RPMI8226 (cell line): ENCODE measurements around the gene RPL5.

Experiments
- DNase-seq: peaks from one replicate; pipeline ENCODE4 v3.0.0-alpha.2; 2015

RPL5 gene

DNA sequence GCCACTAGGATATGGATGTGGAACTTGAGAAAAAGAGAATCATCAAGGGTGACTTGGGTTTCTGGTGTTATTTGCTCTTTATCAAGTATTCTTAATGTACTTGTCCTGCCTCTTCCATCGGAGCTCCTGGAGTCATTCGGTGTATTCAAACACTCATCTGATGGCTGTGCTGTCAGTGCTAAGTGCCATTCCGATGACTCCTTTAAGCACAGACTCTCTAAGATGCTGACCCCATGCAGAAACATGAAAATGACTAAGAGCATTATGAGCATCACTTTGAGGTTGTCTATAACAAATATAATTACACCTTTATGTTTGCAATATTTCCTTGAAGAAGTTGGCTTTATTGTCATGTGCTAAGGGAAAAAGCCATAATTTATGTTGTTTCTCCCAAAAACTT is 11.3 kb upstream of the RPL5 start:
- DNase-seq, result no peak

DNA sequence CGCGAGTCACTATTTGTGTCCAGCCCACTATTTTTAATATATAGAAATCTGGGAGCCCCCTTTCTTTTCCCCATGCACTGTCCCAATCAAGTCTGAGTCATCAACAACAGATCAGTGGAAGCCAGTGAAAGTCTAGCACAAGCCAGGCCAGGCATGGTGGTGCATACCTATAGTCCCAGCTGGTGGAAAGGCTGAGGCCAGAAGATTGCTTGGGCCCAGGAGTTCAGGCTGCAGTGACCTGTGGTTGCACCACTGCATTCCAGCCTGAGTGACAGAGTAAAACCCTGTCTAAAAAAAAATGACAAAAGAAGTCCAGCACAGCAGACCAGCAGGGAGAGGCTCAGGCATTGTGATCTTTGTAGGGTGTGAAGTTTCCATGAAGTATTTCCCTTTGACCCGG is 9.0 kb upstream of the RPL5 start:
- no peak for DNase-seq

DNA sequence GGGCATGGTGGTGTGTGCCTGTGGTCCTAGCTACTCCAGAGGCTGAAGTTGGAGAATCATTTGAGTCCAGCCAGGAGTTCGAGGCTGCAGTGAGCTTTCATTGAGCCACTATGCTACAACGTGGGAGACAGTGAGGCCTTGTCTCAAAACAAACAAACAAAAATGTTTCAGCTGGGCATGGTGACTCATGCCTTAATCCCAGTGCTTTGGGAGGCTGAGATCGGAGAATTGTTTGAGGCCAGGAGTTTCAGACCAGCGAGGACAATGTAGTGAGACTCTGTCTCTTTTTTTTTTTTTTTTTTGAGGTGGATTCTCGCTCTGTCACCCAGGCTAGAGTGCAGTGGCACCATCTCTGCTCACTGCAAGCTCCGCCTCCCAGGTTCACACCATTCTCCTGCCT is 5.0 kb upstream of the RPL5 start:
- no peak for DNase-seq

DNA sequence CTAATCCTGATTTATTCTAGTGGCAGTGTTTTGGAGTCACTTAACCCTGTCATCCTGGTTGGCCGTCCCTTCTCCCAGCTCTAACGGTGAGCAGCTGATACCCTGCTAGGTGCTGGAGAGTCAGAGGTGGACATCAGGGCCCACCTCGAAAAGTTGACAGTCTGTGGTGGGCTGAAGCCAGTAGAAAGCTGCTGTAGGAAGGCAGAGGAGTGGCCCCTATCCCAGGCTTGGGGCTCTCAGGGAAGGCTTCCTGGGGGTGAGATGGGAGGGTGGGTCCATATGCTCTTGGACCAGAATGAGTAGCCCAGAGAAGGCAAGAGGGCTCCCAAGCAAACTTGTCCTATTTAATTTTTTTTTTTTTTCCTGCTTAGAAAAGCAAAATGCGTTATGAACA is 475 bp upstream of the RPL5 start:
- no peak for DNase-seq

DNA sequence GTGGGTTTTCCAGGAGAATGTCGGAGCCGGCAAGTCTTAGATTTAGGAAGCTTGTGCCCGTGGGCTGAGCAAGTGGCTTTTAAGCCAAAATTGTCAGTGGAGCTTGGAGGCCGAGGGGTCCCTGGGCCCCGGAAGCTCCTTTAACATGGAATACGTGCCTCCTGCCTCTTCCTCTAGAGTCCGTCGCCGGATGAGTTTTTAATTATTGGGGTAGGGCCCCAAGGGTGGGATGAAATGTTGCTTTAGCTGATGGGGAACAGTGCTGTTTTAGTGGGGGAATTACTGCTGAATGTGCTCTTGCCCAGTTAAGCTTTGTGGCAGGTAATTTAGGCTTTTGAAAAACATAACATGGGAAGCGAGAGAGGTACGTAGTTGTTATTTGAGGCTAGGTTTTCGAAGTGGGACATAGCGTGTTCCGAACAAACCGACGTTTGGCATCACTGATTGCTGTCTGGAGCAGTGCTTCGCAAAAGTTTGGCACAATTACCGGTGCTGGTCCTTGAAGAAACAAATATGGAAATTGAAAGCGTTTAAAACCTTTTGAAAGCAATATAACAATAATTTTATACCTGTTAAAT is 786 bp downstream of the RPL5 start:
- no peak for DNase-seq

DNA sequence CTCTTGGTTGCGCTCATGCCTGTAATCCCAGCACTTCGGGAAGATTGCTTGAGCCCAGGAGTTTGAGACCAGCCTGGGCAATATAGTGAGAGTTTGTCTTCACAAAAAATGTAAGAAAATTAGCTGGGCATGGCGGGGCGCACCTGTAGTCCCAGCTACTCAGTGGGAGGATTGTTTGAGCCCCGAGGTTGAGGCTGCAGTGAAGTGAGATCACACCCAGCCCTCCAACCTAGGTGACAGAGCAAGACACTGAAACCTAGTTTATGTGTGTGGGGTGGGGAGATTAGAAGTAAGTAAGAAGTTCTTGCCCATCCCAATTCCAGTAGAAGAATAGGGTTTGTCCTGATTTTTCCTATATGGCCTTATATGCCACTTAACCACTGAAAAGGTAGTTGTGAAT is 2.0 kb downstream of the RPL5 start:
- DNase-seq, result no peak

DNA sequence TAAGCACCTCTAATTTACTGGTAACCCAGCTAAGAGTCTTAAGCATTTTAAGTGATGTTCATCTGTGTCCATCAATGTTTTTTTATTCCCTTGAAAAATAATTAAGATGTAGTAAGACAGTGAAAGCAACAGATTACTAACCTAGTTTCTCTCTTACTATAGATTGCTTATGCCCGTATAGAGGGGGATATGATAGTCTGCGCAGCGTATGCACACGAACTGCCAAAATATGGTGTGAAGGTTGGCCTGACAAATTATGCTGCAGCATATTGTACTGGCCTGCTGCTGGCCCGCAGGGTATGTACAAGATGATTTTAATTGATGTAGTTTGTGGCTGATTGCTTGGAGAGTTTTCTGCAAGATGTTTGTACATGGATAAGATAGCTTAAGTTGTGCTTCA is 2.8 kb downstream of the RPL5 start:
- DNase-seq, result no peak

DNA sequence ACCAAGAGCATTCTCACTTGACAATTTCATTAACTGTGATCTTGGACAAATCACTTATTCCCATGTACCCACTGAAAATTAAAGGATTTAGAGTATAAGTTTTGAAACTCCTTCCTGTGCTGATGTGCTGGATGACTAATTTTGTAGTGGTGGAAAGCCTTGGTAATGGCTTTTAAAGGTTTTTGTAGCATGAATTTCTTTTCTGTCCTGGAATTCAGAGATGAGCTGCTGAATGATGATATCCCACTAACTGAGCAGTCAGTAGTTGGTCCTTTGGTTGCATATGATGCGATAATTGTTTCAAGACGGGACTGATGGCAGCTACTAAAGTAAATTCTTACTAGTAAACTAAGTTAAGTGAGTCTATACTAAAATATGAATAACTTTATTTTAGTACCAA is 5.2 kb downstream of the RPL5 start:
- DNase-seq, result no peak

DNA sequence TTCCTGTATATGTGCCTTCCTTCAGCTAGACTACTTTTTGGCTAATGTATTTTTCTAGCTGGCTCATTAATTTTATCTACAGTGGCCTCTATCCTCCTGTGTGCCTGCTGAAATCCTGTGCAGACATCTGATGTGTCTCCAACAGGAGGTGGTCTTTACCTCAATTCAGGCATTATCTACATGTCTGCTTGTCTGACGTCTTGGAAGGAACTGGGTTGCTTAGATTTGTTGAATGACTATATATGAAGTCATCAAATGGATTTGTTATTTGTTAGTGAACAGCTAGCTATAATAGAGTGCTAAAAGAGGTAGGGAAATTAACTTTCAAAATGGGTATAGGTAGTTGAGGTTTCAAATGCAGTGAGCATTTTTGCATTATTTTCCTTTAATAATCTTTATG is 6.7 kb downstream of the RPL5 start:
- DNase-seq, result no peak

DNA sequence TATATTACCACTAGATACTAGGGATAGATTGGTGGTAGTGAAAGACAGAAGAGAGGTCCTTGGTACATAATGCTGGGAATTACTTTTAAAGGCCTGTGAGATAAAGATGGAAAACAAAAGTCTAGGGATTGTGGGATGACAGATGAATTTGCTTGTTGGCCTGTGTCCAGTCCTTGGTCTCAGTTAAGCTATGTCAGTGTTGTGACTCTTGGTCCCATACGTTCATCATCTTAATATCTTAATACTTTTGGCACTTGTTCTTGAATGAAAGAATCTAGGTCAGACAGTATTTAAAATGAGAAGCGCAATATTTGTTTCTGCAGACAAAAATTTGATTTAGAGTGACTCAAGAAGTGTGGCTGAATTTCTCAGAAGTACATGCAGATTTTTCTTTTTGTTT is 7.6 kb downstream of the RPL5 start:
- no peak for DNase-seq

DNA sequence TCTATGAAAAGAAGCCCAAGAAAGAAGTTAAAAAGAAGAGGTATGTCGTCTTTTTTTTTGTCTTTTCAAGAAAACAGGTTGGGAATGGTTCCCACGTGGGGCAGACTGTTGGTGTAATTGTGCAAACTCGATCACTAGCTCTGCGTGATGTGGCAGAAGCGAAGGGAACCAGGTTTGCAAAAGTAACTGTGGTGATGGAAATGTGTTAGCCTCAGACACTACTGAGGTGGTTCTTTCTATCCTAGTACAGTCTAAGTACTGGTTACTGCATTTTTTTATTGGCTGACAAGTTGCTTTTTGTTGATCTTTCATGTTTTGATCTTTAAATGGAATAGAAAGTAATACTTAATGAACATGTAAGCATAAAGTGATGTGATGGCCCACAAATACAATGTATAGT is 8.8 kb downstream of the RPL5 start:
- DNase-seq, result no peak

DNA sequence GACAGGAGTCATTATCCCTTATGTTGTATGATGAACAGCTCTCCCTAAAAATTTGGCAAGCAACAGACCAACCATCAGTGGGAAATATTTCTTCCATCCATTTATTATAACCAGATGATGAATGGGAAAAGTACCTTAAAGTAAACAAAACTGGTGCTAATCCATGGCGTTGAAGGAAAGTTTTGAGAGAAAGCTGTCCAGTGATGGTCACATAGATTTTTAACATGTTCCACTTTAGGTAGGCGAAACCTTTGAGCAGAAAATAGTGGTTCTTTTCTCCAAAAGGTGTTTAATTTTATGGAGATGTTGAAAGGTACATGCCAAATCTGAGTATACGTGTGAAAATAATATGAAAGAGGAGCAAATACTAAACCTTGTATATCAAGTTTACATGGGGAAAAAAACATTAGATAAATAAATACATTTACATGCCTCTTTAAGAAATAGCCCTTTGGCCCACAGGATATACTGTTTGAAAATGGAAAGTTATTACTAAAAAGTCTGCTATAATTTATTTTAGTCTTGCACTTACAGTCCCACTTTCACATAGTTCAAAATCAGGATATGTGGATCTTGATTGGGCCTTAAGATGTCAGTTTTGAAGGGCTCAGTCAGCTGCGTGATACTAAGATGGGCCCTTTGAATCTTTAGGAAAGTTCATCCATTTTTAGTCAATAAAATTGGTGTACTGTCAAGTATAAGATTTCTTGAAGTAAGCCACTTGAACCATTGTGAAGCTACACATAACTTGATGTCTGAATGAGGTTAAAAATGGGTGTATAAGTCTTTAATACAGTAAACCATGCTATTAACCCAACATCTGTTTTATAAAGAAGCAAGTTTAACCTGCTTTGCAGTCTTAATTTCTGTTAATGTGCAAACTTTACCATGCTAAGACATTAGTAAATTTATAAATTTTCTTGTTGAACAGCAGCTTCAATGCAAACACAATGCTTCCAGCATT is 10.5 kb downstream of the RPL5 start:
- no peak for DNase-seq

DNA sequence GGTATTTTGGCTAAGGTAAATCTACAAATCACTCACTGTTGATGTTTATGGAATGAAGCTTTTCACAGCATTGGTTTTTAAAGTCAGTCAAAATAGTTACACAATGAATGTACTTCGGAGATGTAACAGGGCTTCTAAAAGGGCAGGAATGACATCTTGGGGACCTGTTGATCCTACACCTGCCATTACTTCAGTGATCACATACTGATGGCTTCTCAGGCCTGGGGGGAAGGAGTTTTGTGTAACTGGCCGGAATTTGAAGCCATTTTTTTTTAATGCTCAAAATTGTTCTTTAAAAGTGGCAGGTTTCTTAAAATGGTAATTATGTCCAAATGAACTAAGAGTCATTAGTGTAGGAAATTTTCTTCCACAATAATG is 11.2 kb downstream of the RPL5 start:
- no peak for DNase-seq

DNA sequence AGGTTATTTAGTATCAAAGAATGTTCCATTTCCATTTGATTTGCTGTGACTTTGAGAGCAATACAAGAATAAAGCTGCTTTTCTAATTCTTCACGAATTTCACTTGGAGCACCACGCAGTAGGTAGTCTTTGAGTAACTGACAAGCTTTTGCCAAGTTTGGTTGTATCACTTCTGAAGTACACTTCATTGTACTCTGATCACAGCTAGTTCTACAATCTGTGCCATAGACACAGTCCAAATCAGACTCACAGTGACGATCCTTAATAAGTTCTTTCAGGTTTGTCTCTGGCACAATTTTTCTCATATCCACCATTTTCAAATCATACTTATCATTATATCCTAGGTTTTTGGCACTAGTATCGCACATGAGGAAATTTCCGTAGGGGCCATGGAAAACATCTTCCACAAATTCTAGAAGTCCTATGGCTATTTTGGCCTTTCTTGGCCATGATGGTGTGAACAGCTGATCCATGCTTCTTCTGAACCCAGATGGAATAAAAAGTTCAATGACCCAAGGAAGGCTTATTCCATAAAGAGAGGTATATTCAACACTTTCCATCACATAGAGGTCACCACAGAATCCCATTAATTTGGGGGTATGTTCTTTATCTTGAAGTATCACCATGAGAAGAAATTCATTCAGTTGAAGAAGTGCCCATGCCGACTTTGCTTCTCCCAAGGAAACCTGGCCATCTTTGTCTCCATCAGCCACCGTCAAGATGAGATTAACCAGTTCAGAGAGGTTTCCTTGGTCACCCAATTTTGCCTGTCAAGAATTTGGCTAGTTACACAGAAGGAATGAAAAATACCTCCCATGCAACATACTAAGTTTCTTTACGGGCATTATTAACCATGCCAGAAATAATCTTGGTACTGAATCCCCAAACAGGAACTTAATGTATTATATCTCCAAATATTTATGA is 11.9 kb downstream of the RPL5 start:
- no peak for DNase-seq

DNA sequence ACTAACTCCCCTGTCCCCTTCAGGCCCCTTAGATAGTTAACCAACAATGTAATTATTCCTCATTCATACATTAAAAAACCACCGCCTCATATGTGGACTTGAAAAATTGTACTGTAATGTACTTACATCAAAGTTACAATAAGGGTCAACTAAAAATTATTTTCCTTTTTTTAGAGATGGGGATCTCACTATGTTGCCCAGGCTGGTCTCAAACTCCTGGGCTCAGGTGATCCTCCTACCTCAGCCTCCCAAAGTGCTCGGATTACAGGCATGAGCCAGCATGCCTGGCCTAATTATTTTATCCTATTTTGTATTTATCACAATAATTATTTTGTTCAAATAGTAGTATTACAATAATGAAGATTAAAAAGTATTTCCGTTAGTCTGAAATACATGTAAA is 12.6 kb downstream of the RPL5 start:
- DNase-seq, result no peak

DNA sequence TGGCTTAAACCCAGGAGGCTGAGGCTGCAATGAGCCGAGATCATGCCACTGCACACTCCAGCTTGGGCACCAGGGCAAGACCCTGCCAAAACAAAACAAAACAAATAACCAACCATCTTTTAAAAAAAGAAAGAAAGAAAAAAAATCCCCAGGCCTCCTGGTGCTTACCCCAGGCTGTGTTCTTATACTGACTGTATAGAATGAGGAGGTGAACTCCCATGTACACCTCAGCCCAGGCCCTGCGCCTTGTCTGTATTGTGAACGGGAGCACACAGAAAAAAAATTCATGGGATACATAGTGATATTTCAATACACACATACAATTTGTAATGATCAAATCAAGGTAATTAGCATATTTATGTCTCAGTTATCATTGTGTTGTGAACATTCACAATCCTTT is 14.1 kb downstream of the RPL5 start:
- no peak for DNase-seq

DNA sequence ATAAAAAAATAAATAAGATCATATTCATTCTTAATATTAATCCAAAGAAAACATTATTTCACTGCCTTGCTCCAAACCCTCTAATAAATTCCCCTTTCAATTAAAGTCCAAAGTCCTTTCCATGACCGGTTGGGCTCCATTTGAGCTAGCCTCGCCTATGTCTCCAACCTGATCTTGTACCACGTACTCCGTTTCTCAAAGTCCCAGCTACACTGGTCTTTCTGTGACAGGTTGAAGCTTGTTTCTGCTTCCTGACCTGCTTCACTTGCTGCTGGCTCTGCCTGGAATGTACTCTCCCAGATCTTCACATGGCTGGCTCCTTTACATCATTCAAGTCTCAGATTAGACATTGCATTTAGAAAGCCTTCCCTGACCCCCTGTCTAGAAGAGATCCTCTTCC is 16.4 kb downstream of the RPL5 start:
- DNase-seq, result no peak

DNA sequence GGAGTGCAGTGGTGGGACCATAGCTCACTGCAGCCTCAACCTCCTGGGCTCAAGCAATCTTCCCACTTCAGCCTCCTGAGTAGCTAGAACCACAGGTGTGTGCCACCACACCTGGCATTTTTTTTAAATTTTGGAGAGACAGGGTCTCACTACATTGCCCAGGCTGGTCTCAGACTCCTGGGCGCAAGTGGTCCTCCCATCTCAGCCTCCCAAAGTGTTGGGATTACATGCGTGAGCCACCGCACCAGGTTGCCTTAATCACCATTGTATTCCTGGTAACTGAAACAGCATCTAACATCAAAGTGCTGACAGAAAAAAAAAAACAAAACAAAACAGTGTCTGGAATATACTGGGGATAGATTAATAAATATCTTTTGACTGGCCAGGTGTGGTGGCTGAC is 18.2 kb downstream of the RPL5 start:
- no peak for DNase-seq

DNA sequence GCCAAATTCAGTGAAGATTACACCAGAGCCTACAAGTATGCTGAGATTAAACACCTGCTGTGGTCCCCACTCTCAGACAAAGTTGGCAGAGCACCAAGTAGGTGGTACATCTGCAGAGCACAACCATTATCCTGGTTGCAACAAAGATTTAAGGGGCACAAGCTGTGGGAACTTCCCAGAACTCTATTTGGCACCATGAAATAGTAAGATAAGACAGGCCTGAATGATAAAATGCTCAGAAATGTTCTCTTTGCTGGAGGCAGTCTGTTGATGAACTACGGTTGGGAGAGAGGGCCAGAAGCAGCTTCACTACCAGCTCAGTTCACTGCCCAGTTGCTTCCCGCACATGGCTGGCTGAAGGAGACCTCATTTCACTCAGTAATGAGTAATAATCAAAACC is 19.9 kb downstream of the RPL5 start:
- DNase-seq, result peak; percentile 30

DNA sequence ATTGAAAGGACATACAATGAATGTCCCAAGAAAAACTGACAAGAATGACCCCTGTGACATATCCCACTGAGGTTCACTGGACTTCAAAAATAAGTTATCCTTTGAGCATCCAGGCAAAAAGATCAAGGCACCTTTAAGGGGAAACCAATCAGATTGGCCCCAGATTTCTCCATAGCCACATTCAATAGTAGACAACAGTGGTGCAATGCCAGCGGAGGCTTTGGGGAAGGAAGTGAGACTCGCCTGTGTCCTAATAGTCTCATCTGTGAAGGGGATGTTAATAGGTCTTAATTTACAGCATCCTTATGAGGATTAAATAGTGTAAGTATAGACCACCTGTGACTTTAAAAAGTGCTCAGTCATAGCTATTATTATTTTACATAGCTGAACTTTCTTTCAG is 21.5 kb downstream of the RPL5 start:
- no peak for DNase-seq

DNA sequence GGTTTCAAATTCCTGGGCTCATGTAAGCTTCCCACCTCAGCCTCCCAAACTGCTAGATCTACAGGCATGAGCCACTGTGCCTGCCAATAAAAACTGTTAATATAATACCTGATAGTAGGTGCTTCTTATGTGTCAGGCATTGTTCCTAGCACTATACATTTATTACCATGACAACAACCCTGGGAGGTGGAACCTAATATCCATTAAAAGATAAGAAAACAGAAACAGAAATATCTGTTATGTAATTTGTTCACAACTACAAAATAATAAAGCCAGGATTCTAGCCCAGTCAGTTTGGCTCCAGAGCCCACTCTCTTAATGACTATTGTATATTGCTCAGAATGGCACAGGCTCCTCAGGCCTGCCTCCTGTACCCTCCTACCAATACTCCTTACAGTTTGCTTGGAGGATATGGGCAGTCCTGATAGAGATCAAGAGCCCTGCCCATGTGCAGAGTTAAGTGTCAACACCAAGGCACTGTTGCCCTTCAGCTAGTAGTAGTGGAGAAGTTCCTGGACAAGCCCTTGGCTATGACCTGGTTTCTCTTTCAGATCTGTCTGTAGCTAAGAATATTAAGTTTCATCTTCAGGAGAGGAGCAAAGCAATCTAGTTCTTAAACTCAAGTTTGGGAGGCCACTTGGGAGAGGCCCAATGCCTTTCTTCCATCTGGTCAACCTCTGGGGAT is 22.4 kb downstream of the RPL5 start:
- DNase-seq, result peak; percentile 21

DNA sequence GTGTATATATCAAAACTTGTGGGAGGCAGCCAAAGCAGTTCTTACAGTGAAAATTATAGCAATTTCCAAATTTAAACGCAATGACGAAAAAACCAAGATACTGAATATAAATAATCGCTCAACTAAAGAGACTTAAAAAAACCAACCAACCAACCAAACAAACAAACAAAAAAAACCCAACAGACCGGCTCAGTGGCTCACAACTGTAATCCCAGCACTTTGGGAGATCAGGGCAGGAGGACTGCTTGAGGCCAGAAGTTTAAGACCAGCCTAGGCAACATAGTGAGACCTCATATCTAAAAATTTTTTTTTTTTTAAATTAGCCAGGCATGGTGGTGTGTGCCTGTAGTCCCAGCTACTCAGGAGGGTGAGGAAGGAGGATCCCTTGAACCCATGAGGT is 23.4 kb downstream of the RPL5 start:
- DNase-seq, result no peak

DNA sequence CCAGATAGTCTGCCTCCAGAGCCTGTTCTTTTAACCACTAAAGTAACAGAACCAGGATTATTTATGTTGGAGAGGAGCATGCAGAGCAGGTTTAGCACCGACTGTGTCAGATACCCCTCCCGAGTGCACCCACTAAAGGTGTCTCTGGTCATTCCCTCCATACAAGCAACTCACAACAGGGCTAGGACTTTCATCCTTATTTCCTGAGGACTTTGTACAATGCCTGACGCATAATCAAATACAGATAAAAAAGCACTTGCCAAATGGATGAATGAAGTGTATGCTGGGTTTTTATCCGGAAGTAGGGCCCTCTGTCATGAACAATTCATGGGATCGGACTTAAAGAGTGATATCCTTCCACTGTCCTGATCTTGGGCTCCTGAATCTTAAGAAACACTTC is 26.0 kb downstream of the RPL5 start:
- DNase-seq, result no peak
